Astrocyte of the hippocampus (primary cell): ENCODE measurements around the gene GZMB.
"Not testable (repeated sequence)": the region's sequence is repeated elsewhere in the genome, so short reads cannot be mapped to it uniquely, and the experiment has no call there.

ENCODE experiments used
- DNase-seq: peaks from one replicate; pipeline ENCODE4 v3.0.0; 2011; ENCODE audit warnings: low read depth, low spot score

GZMB gene

DNA sequence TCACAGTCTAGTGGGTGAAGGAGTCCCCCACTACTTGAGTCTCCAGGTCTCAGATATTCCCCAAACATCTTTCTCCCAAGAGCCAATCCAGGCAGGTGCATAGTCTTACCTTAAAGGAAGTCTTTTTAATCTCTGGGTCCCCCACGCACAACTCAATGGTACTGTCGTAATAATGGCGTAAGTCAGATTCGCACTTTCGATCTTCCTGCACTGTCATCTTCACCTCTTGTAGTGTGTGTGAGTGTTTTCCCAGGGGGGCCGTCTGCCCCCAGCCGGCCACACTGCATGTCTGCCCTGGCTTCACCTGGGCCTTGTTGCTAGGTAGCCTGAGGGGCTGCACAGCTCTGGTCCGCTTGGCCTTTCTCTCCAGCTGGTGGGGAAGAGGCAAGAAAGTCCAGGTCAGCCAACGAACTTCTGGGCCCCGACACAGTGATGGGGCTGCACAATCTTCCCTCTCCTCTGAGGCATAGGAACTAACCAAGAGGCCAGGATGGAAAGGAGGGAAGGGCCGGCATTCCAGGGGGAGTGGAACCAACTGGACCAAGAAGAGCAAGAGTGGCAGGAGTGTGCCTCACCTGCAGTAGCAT, 2.1 kb downstream of the GZMB start:
- DNase-seq = no peak

DNA sequence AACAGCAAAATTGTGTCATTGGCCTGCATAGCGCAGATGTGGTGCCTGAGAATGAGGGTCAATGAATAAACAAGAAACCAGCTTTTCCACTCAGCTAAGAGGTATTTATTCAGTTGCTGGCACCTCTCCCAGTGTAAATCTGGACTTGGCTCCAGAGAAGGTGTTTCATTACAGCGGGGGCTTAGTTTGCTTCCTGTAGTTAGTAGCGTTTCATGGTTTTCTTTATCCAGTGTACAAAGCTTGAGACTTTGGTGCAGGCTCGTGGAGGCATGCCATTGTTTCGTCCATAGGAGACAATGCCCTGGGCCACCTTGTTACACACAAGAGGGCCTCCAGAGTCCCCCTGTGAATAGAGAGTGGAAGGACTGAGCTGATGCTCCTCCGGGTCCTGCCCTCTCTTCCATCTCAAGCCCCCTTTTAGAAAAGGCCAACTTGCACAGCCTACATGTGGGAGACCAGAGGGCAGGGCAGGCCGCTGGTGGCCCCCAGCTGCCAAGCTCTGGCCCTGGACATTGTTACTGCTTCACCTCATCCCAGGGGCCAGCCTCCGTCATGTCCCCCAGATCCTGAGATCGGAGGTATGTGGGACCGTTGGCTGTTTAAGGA, 3.0 kb downstream of the GZMB start:
- peak; percentile 65 for DNase-seq

- DNase-seq = no peak
Observed at GRCh38 chr14:24630087-24630871, 3.7 kb downstream of the GZMB start.

GRCh38 chr14:24629521-24629920, 4.5 kb downstream of the GZMB start:
- no peak for DNase-seq

GRCh38 chr14:24613747-24614146, 20.2 kb downstream of the GZMB start:
- no peak for DNase-seq

DNA sequence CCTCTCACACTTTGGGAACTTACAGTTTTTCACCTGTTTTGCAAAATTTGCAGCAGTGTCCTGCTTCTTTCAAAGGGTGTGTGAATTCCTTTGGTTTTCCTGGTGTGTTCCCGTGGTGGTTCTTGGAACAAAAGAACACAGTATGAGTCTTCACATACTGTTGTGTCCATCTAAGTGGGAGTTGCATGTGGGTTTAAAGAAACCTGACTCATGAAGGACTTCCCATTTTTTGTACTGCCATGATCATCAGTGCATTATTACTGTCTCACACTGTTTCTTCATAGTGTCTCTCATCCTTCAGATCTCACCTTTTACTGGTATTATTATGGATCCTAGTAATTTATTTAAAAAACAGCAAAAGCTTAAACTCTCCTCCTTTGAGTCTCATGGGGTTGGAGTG, 20.7 kb downstream of the GZMB start:
- no peak for DNase-seq

DNA sequence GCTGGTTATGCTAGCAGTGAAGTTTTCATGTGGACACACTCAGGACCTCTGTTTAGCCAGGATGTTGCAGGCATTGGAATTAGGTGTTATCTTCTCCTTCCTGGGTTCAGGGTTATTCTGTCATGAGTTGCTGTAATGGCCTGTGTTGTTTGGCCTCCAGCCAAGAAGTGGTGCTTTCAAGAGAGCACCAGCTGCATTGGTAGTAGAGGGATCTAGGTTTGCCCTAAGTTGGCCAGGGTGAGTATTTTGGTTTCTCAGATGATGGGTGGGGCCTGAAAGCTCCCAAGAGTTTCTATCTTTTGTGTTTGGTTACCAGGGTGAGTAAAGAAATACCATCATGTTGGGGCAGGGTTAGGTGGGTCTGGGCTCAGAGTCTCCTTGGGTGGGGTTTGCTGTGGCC, 21.8 kb downstream of the GZMB start:
- no peak for DNase-seq

- no peak for DNase-seq
Observed at GRCh38 chr14:24609655-24610344, 24.2 kb downstream of the GZMB start, which contains the start of gene GZMH. Gene GZMH (minus strand): TSS chr14:24609685. CDS start chr14:24609613, 72 bp downstream.

GRCh38 chr14:24607635-24608514, 26.1 kb downstream of the GZMB start:
- DNase-seq = no peak

DNA sequence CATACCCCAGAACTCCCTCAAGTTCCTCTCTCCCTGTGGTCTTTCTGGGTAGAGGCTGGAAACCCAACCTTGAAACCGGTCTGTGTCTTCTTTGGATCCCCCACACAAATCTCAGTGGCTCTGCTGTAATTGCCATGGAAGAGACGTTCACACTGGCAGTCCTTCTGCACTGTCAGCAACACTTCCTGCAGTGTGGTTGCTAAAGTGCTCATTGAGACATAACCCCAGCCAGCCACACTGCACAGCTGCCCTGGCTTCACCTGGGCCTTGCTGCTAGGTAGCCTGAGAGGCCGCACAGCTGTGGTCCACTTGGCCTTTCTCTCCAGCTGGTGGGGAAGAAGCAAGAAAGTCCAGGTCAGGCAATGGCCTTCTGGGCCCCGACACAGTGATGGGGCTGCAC, 26.9 kb downstream of the GZMB start:
- no peak for DNase-seq

DNA sequence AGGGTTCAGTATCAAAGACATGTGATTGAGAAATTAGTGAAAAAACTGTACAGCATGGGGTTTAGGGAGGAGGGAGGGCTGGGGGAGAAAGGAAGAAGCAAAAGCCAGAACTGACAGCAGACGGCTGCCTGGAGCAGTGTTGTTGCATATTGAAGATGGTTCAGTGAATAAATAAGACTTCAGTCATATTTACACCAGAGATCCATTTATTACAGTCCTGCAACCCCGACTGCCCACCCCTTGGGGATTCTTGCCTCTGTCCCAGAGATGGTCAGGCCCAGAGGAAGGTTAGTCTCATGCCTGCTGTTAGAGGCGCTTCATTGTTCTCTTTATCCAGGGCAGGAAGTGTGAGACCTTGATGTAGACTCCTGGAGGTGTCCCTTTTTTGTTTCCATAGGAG, 27.7 kb downstream of the GZMB start:
- no peak for DNase-seq

DNA sequence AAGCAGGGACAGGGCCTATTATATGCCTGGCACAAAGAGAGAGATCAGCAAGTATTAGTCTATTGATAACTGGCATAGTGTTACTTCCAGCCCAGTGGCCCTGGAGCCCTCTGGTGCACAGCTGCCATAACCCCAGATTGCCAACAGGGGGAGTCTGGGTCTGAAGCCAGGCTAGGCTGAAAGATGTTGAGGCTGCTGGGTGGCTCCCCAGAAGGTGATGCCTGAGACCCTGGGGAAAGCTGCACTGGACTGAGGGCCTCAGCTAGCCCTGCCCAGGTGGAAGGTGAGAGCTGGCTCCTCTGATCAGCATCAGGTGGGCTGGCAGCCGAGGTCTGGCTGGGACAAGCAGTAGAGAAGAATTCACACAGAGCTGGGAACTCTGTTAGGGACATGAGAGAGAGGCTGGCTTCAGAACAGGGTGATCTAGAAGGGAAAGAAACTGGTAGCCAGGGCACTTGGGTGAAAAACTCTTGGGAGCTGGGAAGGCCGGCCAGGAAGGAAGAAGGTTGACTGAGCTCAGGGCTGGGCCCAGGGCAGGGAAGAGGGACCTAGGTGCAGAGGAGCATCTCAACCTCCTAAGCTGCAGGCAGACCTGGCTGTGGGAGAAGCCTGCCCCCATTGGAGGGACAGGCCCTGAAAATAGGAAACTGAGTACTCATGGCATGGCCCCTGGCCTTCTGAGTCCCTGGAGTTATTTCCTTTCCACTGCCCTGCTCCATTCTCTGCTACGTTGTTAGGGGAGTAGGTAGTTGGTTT, 28.4 kb downstream of the GZMB start:
- peak; percentile 4 for DNase-seq

DNA sequence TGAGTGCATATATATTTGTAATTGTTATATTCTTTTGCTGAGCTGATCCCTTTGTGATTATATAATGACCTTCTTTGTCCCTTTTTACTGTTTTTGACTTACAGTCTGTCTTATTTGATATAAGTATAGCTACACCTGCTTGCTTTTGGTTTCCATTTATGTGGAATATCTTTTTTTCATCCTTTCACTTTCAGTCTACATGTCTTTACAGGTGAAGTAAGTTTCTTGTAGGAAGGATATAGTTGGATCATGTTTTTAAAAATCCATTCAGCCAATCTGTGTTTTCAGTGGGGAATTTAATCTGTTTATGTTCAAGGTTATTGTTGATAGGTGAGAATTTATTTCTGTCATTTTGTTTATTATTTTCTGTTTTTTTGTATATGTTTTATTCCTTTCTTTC, 36.6 kb downstream of the GZMB start:
- DNase-seq = no peak

GRCh38 chr14:24595073-24595808, 38.7 kb downstream of the GZMB start:
- no peak for DNase-seq

GRCh38 chr14:24591004-24591403, 43.0 kb downstream of the GZMB start:
- DNase-seq = not testable (repeated sequence)

DNA sequence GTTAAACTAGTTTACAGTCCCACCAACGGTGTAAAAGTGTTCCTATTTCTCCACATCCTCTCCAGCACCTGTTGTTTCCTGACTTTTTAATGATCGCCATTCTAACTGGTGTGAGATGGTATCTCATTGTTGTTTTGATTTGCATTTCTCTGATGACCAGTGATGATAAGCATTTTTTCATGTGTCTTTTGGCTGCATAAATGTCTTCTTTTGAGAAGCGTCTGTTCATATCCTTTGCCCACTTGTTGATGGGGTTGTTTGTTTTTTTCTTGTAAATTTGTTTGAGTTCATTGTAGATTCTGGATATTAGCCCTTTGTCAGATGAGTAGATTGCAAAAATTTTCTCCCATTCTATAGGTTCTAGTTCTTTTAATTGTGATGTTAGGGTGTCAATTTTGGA, 49.6 kb downstream of the GZMB start:
- not testable (repeated sequence) for DNase-seq
